ENCODE results near the gene NRSN1. TPM values are rescaled to one million over a fixed set of nuclear protein-coding genes. Genes with fewer than 3 reads are reported as not detected.

Gene NRSN1
- total RNA-seq, 1 donor from 2014 or later = 0.39 TPM

Small RNAs within 50 kb of the gene (small RNA-seq; reads per million reads assigned to genes)
- gene RF00218 (ENCODE audit: low replicate concordance) = 0.26 reads per million, percentile 19 among the genes with 10 or more reads in this experiment

Other genes starting within 250 kb of the NRSN1 start
- 1.2 TPM for gene DCDC2, start 231.8 kb downstream of the NRSN1 start, total RNA-seq

Data from skin of body (tissue), 2 donors.